ENCODE results near the gene SYVN1. TPM values are rescaled to one million over a fixed set of nuclear protein-coding genes. Genes with fewer than 3 reads are reported as not detected.

The SYVN1 gene
- total and polyA plus RNA-seq, 2 donors (not counting 1 experiment from before 2014, with no cell fraction given): 187 to 282 TPM

- peak within 1 kb of the TSS; percentile 70 to 98 (median 95) for H3K4me3 ChIP-seq (ENCODE audit: control extremely low read depth in 1 of 5, extremely low read depth in 1 of 5, insufficient read depth in 1 of 5, low read depth in 2 of 5, low read length in 4 of 5)
- ChIA-PET POLR2A (interaction anchor here (0.6 to 7.3 kb wide), 18 partner anchors 7 to 1160 kb away, joined by 3 to 160 read pairs (median 3); partner anchors contain the start of genes ARL2, CAPN1, EHBP1L1 and MAJIN), CTCF (interaction anchor here (0.7 to 5.0 kb wide), 20 partner anchors 9 to 673 kb away, joined by 3 to 47 read pairs (median 4); partner anchors contain the start of genes ARL2, CAPN1, CDC42BPG and SYVN1)
- H3K9ac ChIP-seq (ENCODE audit: low read length): peak within 1 kb of the TSS; percentile 95
- Mint-ChIP-seq H3K4me1 (peaks cover 55% of the 10 kb centered on the region), H3K4me3 (peak within 1 kb of the TSS; percentile 98), H3K9me3 (ENCODE audit: insufficient read depth) (no peaks in the 10 kb centered on the region), H3K27ac (peak within 1 kb of the TSS; percentile 99), H3K27me3 (no peaks in the 10 kb centered on the region)
- no peaks in the 10 kb centered on the region for H3K9me3 ChIP-seq (ENCODE audit: control extremely low read depth in 1 of 3, control insufficient read depth in 2 of 3, insufficient read depth in 1 of 3, low read length in 2 of 3)
- peak within 1 kb of the TSS; percentile 77 for H2AFZ ChIP-seq (ENCODE audit: insufficient read depth, low read depth, low read length, poor library complexity, severe bottlenecking)
- peaks cover 79% of the 10 kb centered on the region for H3K79me2 ChIP-seq (ENCODE audit: control insufficient read depth, insufficient read depth, low read length)
- peak; percentile 78 for ATAC-seq (ENCODE audit: low read depth)
- no peak for TF ChIP-seq EZH2 (IDR thresholded peaks at IDR 0.05; ENCODE audit: borderline replicate concordance, insufficient read depth, low read depth, low read length, poor library complexity, severe bottlenecking)
- TF ChIP-seq CTCF (IDR thresholded peaks at IDR 0.05): no peak
- peaks cover 34% of the 10 kb centered on the region for H4K20me1 ChIP-seq (ENCODE audit: control insufficient read depth, insufficient read depth, low read length, poor library complexity, severe bottlenecking)
- intact Hi-C loops (cut with micrococcal nuclease): loop anchor here (1.0 kb wide), 3 partner anchors 10 to 38 kb away; partner anchors contain the start of genes CDCA5 and ZFPL1
- 0% methylated on average over 62 of the region's 64 CpGs for WGBS (ENCODE audit: insufficient coverage)
- peak within 1 kb of the TSS; percentile 93 to 96 for H3K27ac ChIP-seq (ENCODE audit: low read length in 2 of 2)
- peak; percentile 99 for DNase-seq
- H3K27me3 ChIP-seq (replicated peaks in 1 of 4; ENCODE audit: control extremely low read depth in 1 of 4, control insufficient read depth in 3 of 4, insufficient read depth in 4 of 4, low read length in 3 of 4): no peaks in the 10 kb centered on the region
- peaks cover 0 to 60% of the 10 kb centered on the region in 2 experiments for H3K36me3 ChIP-seq (replicated peaks in 1 of 2; ENCODE audit: control extremely low read depth in 1 of 2, control insufficient read depth in 1 of 2, extremely low read depth in 1 of 2, insufficient read depth in 2 of 2, low read length in 1 of 2)
- peaks cover 25 to 46% of the 10 kb centered on the region in 2 donors for H3K4me1 ChIP-seq (ENCODE audit: control insufficient read depth in 2 of 2, insufficient read depth in 2 of 2, low read length in 2 of 2)
- peak within 1 kb of the TSS; percentile 92 for H3K4me2 ChIP-seq (replicated peaks; ENCODE audit: low read depth, low read length, poor library complexity, severe bottlenecking)
These were observed 12.2 kb downstream of the SYVN1 start, which contains the start of the genes FAU and MRPL49 for GRCh38 chr11:65121865-65122696. FAU (minus strand) TSS chr11:65122134; CDS start chr11:65121813, 321 bp downstream. MRPL49 (plus strand) TSS chr11:65122321; CDS start chr11:65122347, 26 bp downstream.
